CD1c-positive myeloid dendritic cell (primary cell): ENCODE results near the gene RTL1.
A peak's percentile ranks its signal among the peaks of the same experiment; 100 is the strongest.

Experiments
- DNase-seq: peaks from one replicate; pipeline ENCODE4 v3.0.0-alpha.2; 2016; ENCODE audit errors: extremely low spot score

Gene RTL1

DNA sequence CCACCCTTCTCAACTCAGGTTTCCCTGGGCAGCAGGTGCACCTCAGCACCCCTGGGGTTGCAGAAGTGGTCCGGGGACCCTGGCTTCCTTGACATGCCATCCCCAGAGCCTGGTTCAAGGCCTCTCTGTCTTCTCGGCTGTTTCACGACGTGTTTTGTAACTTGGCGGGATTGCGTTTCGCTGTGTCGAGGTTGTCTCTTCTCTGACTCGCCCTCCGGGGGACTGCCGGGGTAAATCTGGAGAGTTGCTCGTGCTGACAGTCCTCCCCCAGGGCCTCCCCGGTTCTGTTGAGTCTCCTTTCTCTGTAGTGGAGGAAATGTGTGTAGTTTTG lies 52.0 kb downstream of the RTL1 start:
- no peak for DNase-seq

GRCh38 chr14:100850841-100851585 lies 52.5 kb downstream of the RTL1 start:
- DNase-seq, result peak; percentile 77

DNA sequence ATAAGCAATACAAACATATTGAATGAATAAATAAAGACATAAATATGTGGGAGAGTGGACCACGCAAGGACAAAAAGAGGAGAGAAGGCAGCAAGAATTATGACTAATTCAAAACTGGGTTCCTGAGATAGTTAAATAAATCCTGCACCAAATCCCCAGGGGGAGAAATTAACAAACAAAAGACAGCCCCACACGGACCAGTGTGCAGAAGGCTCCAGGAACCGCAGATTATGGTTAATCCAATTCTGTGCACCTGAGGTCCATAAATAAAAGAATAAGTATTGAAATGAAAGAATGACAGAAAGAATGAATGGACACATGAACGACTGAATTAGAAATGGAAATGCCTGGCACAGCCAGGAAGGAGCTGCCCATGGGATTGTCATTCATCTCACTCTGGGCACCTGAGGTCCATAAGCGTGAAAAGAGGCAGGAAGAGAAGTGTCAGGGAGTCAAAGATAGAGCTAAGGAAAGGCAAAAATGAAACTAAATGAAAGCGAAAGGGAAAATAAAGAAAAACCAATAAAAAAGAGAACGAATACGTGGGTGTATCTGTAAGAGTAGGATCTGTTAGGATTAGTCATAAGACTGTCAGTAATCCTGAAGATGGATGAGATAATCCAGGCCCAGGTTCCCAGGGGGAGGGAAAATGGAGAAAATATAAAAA lies 54.3 kb downstream of the RTL1 start:
- DNase-seq, result no peak

DNA sequence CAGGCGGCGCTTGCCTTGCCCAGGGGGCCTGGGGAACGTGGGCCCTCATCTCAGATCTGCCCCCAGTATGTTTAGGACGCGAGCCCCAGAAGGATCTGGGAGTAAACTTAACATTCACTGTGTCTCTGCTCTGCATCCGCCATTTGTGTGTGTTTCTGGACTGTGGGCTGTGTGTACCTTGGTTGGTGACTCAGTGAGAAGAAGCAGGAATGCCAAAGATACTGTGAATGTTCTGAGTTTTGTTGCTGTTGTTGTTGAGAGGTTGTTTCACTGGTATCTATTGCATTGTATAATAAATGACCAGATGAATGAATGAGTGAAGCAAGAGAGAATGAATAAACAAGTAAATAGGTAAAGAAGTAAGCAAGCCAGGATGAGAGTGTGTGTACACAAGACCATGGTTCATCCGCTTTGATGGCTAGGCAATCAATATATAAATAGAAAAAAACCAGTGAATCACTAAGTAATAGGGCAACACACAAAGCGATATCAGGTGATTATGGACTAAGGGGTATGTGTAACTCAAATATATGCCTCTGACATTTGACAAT lies 57.1 kb downstream of the RTL1 start:
- DNase-seq, result no peak

GRCh38 chr14:100845341-100845740 lies 58.2 kb downstream of the RTL1 start:
- DNase-seq, result no peak

GRCh38 chr14:100844846-100845245 lies 58.7 kb downstream of the RTL1 start:
- DNase-seq, result no peak

GRCh38 chr14:100844421-100844820 lies 59.1 kb downstream of the RTL1 start:
- no peak for DNase-seq

GRCh38 chr14:100844082-100844408 lies 59.5 kb downstream of the RTL1 start:
- DNase-seq, result no peak

DNA sequence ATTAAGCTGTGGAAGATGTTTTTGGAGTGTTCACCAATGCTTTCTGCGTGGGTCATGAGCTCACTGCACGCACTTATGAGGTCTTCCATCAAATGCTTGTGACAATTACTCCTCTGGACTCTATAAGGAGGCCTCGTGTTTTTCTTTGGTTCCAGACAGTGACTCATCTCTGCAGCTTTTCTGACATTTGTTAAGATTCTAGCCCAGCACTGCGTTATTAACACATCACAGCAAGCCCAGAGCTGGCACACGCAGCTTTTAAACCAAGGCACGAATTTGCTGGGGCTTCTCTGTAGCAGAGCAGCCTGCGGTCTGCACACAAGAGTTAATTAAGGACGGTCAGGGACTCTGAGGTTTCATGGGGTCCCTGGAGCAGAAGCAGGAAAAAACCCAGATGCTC lies 60.7 kb downstream of the RTL1 start:
- DNase-seq, result no peak

DNA sequence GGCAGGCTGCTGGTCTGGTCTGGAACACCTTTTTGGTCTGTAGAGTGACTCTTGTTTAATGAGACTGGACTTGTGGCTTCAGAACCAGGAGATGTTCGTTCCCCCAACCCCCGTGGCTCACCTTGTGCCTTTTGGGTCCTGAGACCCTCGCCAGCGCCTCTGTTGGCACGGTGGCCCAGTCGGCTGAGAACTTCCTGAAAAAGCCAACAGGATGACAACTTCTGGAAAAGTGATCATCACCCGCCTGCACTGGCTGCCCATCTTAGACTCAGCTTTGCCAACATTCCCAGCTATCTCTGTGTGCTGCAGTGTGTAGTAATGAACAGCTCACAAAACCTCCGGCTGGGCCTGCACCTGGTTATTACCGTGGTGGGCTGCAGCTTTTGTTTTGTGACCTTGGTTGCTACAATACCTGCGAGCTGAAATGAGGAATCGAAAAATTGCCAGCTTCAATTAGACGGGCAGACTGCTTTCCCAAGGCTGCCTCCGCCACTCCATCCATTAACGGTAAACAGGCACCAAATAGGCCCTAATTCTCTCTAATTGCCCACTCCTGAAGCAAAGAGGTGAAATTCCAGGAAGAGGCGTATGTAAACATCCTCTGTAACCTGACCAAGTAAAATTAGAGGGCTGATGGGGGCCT lies 61.6 kb downstream of the RTL1 start:
- DNase-seq, result no peak

- no peak for DNase-seq
Measured at GRCh38 chr14:100841066-100841760, 62.3 kb downstream of the RTL1 start.

DNA sequence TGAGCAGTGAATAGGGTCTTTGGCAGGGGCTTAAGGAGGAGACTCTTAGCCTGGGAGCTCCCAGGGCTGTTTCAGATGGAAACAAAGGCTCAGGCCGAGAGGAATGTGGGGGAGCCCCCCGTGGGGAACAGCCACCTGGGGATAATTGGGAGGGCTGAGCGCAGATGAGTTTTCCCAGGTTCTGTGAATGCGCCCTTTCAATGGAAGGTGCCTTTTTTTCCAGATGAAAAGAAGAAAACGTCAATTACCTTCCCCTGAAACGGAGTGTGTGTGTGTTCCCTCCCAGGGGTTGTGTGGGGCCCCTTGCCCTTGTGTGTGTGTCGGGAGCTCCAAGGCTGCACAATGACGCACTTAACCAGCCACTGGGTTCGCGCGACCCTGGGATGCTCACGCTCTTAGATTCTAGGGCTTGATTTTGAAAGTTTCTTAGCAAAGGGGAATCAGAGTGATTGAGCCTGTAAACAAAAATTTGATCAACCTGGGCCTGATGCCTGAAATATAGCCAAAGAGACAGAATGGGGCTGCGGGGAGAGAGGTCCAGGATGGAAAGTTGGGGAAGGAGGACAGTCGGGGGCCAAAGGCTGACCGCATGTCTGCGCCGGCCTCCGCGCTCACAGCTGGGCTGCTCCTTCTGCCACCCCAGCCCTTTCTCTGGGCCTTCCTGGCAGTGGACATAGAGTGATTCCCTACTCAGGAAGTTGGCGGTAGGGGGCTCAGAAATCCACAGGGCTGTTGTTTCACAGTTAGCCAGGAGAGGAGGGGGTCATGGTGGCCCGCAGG lies 63.0 kb downstream of the RTL1 start:
- DNase-seq, result no peak

DNA sequence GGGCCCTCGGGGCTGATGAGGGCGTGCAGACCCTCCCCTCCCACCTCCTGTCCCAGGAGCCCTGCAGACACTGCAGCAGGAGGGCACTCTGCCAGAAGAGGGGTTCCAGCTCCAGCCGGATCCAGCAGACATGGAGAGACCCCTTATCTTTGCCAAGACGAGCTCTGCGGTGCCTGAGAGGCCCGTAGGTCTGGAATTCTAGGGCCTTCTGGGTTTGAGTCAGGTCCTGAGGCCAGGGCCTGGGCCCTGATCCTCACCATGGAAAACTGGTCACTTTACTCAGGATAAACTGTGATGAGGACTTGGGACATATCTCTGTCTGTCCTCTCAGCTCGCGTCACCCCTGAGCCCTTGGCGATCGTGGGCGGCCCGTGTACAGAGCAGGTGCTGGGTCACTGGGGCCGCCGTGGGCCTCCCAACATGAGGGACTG lies 63.8 kb downstream of the RTL1 start:
- no peak for DNase-seq

GRCh38 chr14:100839315-100839585 lies 64.3 kb downstream of the RTL1 start:
- DNase-seq, result no peak

- DNase-seq, result no peak
Measured at GRCh38 chr14:100838493-100839314, 64.8 kb downstream of the RTL1 start.

- no peak for DNase-seq
Measured at GRCh38 chr14:100837805-100838350, 65.6 kb downstream of the RTL1 start.

GRCh38 chr14:100836941-100837804 lies 66.3 kb downstream of the RTL1 start:
- DNase-seq, result no peak

- no peak for DNase-seq
Measured at GRCh38 chr14:100836311-100836805, 67.2 kb downstream of the RTL1 start.

DNA sequence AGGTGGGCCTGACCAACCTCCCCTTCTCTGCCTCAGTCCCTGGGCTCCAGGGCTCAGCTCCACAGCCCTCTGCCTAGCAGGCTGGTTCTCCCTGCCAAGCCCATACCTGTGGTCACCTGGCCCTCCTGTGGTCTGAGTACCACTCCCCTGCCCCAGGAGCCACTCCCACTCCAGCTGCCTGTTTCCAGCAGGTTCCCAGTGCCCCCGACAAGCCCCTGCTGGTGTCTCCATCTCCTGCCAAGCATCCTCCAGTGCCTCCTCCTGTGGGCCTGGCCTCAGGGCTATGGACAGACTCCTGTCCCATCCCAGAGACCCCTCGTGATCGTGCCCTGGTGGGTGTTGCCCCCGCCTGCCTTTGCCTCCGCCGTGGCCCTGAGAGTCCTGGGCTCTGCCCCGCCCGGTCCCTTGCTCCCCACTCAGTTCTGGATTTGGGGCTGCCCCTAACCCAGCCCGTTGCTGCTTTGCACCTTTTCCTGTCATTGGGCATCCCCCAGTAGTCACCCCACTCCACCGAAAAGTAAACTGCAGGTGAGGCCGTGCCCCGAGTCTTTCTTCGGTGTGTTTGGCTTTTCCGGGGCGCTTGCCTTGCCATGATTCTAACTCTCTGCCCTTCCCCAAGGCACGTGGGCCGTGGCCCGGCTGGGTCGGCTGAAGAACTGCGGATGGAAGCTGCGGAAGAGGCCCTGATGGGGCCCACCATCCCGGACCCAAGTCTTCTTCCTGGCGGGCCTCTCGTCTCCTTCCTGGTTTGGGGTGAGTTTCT lies 67.8 kb downstream of the RTL1 start:
- DNase-seq, result no peak
